HG03045 (cell line): ENCODE data around the gene NCAPH2.
"Not testable (repeated sequence)": the region's sequence is repeated elsewhere in the genome, so short reads cannot be mapped to it uniquely, and the experiment has no call there.

Experiments
- ATAC-seq: cut with Tn5 transposase; IDR thresholded peaks from one replicate; pipeline ENCODE4 v1.9.1; 2021; ENCODE audit warnings: mild to moderate bottlenecking, moderate library complexity; ENCODE audit not compliant: unreplicated experiment

Gene NCAPH2

GRCh38 chr22:50516891-50517290 is 8.9 kb downstream of the NCAPH2 start:
- ATAC-seq: no peak

- ATAC-seq: no peak
Measured at GRCh38 chr22:50517495-50518260, 9.7 kb downstream of the NCAPH2 start.

GRCh38 chr22:50518606-50519005 is 10.6 kb downstream of the NCAPH2 start:
- ATAC-seq: no peak

DNA sequence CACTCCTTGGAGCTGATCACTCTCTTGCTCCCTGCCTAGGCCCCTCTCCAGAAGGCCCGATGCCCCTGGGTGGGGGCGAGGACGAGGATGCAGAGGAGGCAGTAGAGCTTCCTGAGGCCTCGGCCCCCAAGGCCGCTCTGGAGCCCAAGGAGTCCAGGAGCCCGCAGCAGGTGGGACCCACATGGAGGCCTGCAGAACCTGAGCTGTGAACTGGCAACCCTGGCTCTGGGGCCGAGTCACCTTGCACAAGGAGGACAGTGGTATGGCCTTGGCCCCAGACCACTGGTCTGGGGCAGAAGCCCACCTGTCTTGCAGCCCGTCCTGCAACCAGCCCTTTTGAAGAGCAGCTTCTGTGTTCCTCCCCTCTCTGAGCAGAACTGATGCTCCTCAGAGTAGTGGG is 11.1 kb downstream of the NCAPH2 start:
- ATAC-seq: no peak

DNA sequence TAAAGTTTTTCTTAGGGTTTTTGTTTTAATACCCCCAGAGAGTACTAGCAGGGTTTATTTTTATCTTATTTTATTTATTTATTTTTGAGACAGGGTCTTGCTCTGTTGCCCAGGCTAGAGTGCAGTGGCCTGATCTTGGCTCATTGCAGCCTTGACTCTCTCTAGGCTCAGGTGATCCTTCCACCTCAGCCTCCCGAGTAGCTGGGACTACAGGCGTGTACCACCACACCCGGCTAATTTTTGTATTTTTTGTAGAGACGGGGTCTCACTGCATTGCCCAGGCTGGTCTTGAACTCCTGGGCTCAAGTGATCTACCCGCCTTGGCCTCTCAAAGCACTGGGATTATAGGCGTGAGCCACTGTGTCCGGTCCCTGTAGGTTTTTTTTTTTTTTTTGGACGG is 12.2 kb downstream of the NCAPH2 start:
- not testable (repeated sequence) for ATAC-seq

DNA sequence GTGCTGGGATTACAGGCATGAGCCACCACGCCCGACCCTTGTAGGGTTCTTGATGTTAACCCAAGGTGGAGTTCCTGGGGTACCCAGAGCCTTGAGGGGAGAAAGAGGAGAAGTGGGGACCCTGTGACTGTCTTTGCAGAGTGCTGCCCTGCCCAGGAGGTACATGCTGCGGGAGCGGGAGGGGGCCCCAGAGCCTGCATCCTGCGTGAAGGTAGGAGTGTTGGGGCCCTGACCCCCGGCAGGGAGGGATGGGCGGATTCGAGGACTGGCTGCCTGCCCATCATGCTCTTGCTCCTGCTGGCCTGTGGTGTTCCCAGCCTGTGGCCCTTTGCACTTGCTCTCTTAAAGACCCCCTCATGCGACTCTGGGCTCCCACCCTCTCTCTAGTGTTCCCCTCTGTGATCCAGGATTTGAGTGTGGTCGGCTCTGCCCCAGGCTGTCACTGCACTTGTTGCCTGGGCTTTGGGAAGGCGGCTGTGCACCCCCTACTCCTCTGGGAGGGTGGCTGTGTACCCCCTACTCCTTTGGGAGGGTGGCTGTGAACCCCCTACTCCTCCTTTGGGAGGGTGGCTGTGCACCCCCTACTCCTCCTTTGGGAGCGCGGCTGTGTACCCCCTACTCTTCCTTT is 12.9 kb downstream of the NCAPH2 start:
- no peak for ATAC-seq

DNA sequence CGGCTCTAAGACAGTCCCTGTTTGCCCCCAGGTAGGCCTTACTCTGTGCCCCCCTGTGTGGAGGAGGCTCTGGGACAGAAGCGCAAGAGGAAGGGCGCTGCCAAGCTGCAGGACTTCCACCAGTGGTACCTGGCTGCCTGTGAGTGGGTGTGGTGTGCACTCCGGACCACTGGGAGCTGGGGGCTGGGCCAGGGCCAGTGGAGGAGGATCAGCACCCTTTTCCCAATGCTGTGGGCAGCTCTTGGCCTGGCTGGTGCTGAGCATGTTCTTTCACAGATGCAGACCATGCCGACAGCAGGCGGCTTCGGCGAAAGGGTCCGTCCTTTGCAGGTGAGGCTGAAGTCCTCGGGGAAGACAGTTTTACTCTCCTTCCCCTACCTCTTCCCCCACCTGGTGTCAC is 13.7 kb downstream of the NCAPH2 start:
- ATAC-seq: no peak

DNA sequence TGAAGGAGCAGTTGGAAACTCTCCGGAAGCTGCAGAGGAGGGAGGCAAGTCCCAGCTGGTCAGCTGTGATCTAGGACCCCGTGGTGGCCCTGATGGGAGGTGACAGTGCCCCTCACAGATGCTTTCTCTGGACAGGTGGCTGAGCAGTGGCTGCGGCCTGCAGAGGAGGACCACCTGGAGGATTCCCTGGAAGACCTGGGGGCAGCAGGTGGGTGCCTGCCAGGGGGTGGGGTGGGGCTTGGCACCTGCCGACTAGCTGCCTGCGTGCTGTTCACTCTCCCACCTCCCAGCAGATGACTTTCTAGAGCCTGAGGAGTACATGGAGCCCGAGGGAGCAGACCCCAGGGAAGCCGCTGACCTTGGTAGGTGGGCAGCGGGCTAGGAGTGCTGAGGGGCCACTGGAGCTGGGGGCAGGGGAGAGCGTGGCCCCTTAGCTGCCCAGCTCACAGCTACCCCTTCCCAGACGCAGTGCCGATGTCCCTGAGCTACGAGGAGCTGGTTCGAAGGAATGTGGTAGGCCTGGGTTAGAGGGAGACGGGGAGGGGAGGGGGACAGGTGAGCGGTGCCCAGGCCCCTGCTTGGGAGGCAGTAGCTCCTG is 14.3 kb downstream of the NCAPH2 start:
- no peak for ATAC-seq

DNA sequence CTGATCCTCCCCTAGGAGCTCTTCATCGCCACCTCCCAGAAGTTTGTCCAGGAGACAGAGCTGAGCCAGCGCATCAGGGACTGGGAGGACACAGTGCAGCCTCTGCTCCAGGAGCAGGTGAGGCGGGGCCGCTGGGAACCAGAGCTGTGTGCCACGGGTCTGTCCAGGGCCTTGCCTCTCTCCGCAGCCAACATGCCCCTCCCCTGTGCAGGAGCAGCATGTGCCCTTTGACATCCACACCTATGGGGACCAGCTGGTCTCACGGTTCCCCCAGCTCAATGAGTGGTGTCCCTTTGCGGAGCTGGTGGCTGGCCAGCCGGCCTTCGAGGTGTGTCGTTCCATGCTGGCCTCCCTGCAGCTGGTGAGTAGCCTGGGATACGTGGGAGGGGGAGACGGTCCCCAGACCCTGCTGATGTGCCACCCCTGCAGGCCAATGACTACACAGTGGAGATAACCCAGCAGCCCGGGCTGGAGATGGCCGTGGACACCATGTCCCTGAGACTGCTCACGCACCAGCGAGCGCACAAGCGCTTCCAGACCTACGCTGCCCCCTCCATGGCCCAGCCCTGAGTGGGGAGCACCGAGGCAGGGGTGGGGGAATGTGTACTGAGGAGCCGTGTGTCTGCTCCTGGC is 14.9 kb downstream of the NCAPH2 start:
- no peak for ATAC-seq

DNA sequence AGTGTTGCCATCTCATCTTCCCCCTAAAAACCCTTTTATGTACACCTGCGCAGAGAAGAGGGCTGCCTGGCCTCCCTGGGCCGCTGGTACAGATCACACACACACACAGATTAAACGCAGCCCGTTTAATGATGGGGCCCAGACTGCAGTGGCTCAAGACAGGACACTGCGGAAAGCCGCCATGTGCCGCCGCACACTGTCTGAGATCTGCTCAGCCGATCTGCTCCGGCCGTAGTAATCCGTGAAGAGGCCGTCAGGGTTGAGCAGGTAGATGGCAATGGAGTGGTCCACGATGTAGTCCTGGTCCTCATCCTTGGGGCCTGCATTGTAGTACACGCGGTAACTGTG is 15.4 kb downstream of the NCAPH2 start:
- no peak for ATAC-seq

DNA sequence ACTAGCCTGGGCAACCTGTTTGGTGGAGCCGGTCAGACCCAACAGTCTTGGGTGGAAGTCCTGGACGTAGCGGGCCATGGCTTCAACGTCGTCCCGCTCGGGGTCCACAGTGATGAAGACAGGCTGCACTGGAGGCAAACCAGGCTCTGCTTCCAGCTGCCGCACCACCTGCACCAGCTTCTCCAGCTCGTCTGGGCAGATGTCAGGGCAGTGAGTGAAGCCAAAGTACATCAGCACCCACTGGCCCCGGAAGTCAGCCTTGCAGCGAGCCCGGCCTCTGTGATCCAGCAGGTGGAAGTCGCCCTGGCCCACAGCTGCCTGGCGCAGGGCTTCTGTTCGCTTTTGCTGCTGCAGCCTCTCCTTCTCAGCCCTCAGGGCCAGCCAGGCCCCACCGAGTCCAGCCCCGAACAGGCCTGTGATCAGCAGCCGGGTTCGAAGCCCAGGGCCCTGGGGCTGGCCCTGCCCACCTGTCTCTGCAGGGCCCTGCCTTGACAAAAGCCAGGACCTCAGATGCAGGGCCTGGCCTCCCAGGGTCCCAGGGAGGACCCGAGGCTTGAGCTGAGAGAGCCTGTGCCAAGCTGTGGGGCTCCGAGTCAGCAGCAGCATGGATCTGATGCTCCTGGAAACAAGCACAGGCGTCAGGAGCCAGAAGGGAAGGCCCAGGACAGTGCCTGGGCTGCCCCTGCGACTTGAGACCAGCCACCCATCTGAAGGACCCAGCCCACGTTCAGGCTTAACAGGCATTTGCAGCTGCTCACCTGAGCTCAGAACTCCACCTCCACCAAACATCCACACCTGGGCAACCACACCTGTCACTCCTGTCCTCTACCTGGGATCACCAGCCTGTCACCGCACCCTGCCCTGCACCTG is 16.0 kb downstream of the NCAPH2 start:
- ATAC-seq: no peak

DNA sequence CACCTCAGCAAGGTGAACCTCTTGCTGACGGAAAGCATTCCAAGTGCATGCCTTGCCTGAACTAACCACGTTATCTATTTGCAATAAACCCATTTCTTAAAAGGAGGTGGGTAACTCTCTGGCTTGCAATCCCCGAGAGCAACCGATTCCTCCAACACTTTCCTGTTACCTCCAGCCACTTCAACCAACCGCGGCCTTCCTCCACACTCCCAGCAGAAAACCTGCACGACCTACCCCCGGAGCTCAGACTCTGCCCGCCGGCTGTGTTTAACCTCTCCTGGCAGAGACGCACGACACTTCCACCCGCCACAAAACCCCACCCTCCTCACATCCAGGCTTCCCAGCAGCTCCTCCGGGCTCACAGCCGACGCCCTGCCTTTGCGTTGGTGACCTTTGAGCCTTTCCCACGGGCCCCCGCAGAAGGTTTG is 16.7 kb downstream of the NCAPH2 start:
- no peak for ATAC-seq

DNA sequence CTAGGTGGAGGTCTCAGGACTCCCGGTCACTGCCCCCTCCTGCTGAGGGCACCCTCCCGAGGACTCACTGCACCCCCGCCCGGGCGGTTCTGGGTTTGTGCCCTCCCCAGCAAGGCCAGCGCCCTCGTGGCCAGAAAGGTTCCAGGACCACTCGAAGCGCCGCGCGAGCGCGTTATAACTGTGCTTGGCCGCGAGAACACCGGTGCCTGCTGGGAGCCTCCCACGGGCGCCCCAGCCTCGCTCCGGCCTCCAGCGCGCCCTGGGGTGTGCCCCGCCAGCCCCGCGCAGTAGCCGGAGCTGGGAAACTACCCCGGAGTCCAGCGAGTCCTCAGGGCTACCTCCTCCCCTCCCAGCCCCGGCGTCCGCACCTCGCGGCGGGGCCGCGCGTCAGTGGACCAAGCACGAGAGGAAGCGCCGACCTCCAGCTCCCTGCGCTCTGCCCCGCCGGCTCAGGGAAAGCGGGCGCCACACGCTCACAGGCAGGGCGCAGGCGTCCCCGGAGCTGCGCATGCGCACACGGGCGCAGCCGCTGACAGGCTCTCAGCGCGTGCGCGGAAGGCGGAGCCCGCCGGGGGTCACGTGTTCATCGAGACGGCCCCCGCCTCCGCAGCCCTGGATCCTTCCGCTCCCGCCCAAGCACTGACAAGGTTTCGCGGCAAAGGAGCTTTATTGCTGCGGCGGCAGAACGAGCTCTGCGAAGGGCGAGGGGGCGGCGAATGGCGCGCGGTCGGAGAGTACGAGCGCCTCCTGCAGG is 17.3 kb downstream of the NCAPH2 start, which contains the start of gene SCO2:
Gene SCO2 (minus strand): TSS at position 495 of the 754 bp plus-strand sequence. CDS start 1,187 bp downstream, outside the sequence.
- peak; percentile 42 for ATAC-seq

DNA sequence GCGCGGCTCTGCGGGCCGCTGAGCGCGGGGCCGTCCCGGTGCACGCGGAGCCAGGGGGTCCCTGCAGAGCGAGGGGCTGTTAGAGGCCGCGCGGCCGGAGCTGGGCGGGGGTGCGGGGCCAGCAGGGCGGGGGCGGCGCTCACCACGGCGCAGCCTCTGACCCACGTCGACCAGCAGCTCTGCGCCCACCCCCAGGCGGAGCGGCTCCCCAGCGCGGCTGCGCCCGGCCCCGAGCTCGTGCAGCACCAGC is 17.8 kb downstream of the NCAPH2 start:
- ATAC-seq: no peak

DNA sequence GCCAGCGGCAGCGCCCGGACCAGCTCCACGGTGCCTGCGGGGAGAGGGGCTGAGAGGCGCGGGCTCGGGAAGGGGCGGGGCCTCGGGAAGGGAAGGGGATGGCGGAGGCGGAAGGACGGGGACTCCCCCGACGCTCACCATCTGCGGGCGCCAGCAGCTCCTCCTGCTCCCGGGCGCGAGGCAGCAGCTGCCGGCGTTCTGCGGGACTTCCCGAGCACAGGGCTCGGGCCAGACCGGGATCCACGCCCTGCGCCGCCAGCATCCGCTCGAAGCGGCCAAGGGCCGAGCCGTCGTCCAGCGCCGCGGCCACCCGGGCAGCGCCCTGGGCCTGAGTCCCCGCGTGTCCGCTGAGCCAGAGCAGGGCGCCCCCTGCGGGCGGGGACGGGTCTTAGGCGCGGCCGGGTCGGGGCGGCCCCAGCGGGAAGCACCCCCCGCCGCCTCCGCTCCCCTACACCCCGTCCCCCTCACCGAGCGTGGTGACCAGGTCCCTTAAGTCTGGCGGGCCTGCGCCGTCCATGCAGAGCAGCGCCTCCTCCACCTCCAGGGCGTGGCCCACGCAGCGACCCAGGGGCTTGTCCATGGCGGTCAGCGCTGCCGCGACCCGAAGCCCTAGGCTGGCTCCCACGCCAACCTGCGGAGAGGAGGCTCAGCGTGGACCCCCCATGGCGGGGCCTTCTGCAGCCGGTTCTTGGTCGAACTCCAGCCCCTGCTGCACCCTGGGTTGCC is 18.2 kb downstream of the NCAPH2 start:
- peak; percentile 27 for ATAC-seq

DNA sequence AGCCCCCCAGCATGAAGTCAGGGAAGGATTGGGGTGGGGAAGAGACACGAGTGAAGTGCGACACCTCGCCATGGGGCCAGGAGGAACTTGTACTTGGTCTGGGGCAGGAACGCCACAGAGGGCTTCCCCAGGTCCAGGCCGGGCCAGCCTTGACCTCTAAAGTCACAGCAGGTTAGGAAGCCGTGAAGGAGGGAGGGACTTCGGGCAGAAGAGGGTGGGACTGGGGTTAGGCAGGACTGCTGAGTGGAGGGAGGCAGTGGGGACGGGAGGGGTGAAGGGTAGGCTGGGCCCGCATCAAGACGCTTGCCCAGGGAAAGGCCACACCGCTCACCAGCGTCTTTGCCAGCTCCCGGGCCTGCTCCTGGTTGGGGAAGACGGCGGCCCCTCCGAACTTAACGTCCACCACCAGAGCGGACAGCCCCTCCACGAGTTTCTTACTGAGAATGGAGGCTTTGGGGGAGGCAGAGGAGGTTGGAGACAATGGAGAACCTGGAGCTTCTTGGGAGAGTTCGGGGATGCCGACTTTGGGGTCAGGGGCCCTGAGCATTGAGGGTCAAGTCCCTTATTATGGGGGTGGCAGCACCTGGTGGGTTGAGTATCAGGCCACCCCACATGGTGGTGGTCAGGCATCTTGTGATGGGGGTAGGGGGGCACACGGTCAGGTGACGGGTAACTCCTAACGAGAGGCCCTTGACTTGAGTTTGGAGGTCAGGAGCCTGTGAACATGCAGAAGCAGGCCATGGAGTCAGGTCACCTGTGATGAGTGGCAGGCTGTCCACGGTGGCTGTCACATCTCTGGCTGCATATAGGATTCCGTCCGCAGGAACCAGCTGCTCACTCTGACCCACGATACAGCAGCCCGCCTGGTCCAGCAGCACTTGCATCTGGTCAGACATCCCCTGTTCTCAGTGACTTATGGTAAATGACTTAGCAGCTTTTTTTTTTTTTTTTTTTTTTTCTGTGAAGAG is 19.1 kb downstream of the NCAPH2 start:
- no peak for ATAC-seq

DNA sequence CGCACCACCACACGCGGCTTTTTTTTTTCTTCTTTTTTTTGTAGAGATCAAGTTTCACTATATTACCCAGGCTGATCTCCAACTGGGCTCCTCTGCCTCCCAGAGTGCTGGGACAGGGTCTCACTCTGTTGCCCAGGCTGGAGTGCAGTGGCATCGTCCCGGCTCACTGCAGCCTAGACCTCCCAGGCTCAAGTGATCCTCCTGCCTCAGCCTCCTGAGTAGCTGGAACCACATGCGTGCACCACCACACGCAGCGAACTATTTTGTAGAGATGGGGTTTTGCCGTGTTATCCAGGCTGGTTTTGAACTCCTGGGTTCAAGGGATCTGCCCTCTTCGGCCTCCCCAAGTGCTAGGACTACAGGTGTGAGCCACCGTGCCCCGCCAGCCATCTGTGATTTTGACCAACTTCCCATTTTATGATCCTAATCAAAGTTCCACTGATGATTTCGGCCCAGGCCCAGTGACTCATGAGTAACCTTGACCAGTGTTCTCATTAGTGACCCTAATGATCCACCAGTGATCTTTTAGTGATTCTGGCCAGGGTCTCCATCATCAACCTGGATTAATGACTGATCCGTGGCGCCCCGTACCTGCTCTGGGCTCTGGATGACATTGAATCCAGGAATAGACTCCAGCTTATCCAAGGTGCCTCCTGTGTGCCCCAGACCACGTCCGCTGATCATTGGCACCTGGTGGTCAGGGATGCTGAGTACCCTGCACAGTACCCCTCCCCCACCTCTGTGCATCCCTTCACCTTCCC is 20.1 kb downstream of the NCAPH2 start:
- no peak for ATAC-seq
